GM18870 (cell line): Measurements from ENCODE around the gene SYCE3.

ENCODE experiments used
- ATAC-seq: cut with Tn5 transposase; IDR thresholded peaks from one replicate; pipeline ENCODE4 v1.9.1; 2021; ENCODE audit warnings: moderate library complexity; ENCODE audit not compliant: unreplicated experiment

The SYCE3 gene

DNA sequence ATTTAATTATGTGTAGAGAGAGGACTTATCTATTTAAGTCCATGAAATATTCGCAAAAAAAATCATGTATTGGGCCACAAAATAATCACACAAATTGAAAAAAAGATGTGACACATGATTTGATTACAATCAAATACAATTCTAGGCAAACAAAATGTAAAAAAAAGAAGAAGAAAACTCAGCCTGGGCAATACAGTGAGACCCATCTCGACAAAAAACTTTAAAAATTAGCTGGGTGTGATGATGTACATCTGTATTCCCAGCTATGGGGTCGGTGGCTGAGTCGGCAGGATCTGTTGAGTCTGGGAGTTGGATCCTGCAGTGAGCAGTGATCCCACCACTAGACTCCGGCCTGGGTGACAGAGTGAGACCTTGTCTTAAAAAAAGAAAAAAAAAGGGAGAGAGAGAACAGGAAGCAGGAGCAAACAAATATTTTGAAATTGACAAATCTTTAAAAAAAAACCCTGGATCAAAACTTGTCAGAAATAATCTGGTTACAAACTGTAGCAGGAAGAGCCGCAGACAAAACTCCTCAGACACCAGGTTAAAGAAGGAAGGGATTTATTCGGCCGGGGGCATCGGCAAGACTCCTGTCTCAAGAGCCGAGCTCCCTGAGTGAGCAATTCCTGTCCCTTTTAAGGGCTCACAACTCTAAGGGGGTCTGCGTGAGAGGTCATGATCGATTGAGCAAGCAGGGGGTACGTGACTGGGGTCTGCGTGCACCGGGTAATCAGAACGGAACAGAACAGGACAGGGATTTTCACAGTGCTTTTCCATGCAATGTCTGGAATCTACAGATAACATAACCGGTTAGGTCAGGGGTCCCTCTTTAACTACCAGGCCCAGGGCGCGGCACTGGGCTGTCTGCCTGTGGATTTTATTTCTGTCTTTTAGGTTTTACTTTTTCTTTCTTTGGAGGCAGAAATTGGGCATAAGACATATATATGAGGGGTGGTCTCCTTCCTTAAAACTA lies 29.6 kb downstream of the SYCE3 start:
- no peak for ATAC-seq

- ATAC-seq, result no peak
These were observed 30.6 kb downstream of the SYCE3 start for GRCh38 chr22:50531962-50532674.

DNA sequence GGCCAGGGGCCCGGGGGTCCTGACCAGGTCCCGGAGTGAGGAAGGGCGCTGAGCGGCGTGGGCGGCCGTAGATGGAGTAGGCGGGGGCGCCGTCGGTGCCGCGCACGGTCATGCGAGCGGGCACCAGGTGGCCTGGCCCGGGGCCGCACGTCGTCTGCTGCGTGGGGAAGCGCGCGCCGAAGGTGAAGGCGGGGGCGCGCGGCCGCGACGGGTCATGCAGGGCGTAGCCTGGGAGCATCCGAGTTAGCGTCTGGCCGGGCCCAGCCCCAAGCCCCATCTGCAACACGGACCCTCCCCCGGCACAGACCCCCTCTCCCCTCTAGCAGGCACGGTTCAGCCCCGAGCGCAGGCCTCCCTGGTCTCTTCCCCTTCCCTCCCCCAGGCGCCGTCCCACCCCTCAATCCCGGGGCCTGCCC lies 31.2 kb downstream of the SYCE3 start:
- no peak for ATAC-seq

DNA sequence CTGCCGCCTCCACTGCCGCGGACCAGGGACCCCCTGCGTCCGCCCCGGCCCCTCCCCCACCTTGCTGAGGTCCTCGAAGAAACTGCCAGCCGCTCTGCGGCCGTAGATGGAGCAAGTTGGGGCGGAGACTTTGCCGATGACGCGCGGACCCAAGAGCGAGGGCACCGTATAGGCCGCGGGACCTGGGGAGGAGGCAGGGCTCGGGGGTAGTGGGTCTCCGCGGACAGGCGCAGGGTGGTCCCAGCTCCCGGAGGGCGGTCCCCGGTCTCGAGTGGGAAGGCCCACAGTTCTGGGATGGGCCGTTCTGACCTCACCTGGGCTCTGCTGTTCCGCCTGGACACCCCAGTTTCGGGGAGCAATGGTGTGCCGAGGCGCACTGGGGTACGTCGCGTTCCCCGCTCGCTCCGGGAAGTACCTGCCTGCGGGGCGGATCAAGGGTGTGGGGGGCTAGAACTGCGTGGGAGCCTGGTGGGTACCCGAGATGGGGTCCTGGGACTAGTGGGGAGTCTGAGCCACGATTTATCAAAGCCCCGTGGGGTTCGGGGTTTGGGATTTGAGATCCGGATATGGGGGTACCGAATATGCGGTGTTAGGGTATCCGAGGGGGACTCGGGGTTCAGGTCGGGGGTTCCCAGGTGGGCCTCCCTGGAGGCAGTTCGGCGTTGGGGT lies 31.7 kb downstream of the SYCE3 start:
- no peak for ATAC-seq

DNA sequence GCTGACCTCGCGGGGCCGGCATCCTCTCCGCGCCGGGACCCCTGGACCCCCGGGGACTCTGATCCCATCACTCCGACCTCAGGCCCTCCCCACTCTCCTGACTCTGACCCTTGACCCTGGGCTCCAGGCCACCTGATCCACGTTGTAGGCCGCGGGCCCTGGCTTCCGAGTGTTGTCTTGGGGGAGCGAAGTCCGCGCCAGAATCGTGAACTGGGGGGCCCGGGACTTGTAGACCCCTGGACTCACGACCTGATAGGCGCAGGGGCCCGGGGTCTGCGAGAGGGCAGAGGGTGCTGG lies 32.2 kb downstream of the SYCE3 start:
- no peak for ATAC-seq

DNA sequence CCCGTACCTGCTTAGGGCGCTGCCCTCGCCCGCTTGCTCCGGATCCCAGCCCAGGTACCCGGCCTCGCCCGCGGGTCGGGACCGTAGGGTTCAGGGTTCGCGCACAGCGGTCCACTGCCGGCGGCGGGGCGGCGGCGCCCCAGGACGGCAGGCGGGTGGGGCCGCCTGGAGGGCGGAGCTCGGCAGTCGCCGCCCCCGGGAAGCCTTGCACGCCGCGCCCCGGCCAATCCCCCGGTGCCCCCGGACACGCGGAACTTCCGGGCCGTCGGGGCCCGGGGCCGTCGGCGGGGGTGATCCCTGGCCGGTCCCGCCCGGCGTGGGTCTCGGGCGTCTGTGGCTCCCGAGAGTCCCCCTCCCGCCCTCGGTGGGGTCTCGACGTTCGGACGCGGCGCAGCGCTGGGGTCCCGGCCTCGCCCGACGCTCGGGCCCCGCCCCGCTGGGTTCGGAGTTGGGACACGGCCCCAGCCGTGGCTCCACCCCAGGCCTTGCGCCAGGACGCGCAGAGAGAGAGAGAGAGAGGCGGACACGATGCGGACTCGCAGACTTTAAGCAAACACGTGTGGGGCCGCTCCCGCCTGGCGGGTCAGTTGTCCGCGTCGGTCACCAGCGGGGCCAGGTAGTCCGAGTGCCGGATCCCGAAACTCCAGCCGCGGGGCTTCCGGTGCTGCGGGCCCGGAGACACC lies 32.7 kb downstream of the SYCE3 start, which contains the start of gene TYMP:
Gene TYMP (minus strand): TSS at position 116 of the 683 bp plus-strand sequence. CDS start 303 bp downstream, outside the sequence.
- ATAC-seq, result no peak

DNA sequence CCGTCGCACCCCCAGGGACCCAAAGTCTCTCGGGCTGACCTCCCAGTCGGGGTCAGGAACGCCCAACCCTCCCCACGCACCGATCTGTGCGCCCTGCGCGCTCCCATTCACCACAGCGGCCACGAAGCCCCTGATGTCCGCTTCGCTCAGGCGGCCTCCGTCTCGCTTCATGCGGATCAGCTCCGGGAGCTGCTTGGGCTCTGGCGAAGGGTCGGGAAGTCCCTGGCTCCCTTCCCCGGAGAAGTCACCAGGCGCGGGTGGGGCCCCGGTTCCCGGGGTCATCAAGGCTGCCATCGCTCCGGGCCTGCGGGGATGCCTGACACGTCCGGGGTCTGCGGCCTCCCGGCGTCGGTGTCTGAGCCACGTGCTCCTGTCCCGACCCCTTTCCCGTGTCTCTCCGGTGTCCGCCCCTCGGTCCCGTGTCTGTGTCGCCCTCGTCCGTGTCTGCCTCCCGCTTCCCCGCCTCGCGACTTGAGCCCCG lies 33.3 kb downstream of the SYCE3 start:
- ATAC-seq, result no peak

DNA sequence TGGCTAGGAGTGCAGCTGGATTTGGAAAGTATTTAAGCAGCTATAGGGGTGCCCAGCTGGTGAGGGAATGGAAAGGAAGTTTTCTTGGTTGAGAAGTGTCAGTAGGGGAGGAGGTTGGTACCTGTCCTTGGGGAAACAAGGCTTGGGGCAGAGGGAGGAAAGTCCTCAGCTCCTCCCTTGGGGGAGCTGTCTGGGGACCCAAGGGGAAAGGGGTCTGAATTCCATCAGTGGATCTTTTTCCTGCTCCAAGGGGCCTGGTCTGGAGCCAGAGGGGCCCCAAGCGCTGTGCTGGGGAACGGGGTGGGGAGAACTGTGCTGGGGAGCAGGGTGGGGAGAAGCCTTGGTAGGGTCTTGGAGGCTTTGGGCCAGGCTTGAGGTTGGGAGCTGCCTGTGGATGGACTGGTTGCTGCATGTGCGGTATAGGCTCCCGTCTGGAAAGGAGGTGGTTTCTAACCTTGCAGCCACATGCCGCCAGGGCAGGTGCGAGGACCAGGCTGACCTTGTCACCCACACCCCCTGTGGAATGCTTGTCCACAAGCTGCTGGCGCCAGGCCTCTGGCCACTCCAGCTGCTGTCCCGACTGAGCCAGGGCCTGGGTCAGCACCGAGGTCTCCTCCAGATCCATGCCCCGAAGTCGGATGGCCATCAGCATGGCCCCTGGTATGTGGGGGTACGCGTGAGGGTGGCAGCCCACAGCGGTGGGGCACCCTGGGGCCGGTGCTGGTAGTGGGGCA lies 33.9 kb downstream of the SYCE3 start:
- ATAC-seq, result no peak

GRCh38 chr22:50527921-50528681 lies 34.6 kb downstream of the SYCE3 start:
- no peak for ATAC-seq

- ATAC-seq, result no peak
These were observed 35.6 kb downstream of the SYCE3 start for GRCh38 chr22:50526834-50527801.

DNA sequence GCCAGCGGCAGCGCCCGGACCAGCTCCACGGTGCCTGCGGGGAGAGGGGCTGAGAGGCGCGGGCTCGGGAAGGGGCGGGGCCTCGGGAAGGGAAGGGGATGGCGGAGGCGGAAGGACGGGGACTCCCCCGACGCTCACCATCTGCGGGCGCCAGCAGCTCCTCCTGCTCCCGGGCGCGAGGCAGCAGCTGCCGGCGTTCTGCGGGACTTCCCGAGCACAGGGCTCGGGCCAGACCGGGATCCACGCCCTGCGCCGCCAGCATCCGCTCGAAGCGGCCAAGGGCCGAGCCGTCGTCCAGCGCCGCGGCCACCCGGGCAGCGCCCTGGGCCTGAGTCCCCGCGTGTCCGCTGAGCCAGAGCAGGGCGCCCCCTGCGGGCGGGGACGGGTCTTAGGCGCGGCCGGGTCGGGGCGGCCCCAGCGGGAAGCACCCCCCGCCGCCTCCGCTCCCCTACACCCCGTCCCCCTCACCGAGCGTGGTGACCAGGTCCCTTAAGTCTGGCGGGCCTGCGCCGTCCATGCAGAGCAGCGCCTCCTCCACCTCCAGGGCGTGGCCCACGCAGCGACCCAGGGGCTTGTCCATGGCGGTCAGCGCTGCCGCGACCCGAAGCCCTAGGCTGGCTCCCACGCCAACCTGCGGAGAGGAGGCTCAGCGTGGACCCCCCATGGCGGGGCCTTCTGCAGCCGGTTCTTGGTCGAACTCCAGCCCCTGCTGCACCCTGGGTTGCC lies 36.4 kb downstream of the SYCE3 start:
- ATAC-seq, result no peak

- ATAC-seq, result no peak
These were observed 36.9 kb downstream of the SYCE3 start for GRCh38 chr22:50525858-50526107.

DNA sequence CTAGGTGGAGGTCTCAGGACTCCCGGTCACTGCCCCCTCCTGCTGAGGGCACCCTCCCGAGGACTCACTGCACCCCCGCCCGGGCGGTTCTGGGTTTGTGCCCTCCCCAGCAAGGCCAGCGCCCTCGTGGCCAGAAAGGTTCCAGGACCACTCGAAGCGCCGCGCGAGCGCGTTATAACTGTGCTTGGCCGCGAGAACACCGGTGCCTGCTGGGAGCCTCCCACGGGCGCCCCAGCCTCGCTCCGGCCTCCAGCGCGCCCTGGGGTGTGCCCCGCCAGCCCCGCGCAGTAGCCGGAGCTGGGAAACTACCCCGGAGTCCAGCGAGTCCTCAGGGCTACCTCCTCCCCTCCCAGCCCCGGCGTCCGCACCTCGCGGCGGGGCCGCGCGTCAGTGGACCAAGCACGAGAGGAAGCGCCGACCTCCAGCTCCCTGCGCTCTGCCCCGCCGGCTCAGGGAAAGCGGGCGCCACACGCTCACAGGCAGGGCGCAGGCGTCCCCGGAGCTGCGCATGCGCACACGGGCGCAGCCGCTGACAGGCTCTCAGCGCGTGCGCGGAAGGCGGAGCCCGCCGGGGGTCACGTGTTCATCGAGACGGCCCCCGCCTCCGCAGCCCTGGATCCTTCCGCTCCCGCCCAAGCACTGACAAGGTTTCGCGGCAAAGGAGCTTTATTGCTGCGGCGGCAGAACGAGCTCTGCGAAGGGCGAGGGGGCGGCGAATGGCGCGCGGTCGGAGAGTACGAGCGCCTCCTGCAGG lies 37.4 kb downstream of the SYCE3 start, which contains the start of gene SCO2:
Gene SCO2 (minus strand): TSS at position 495 of the 754 bp plus-strand sequence. CDS start 1,187 bp downstream, outside the sequence.
- no peak for ATAC-seq

GRCh38 chr22:50524676-50525103 lies 38.0 kb downstream of the SYCE3 start:
- ATAC-seq, result no peak

GRCh38 chr22:50523806-50524675 lies 38.7 kb downstream of the SYCE3 start:
- ATAC-seq, result no peak

GRCh38 chr22:50523458-50523805 lies 39.3 kb downstream of the SYCE3 start:
- no peak for ATAC-seq
